NCI-H146 treated with DMSO at 0.1 percent for 48 hours (cell line): ENCODE data around the gene GKAP1.
"Not testable (repeated sequence)": the region's sequence is repeated elsewhere in the genome, so short reads cannot be mapped to it uniquely, and the experiment has no call there.

Source experiments
- DNase-seq: peaks from one replicate; lab custom pipeline; 2025; ENCODE audit not compliant: unreplicated experiment; lab: John Stamatoyannopoulos, UW

The GKAP1 gene

DNA sequence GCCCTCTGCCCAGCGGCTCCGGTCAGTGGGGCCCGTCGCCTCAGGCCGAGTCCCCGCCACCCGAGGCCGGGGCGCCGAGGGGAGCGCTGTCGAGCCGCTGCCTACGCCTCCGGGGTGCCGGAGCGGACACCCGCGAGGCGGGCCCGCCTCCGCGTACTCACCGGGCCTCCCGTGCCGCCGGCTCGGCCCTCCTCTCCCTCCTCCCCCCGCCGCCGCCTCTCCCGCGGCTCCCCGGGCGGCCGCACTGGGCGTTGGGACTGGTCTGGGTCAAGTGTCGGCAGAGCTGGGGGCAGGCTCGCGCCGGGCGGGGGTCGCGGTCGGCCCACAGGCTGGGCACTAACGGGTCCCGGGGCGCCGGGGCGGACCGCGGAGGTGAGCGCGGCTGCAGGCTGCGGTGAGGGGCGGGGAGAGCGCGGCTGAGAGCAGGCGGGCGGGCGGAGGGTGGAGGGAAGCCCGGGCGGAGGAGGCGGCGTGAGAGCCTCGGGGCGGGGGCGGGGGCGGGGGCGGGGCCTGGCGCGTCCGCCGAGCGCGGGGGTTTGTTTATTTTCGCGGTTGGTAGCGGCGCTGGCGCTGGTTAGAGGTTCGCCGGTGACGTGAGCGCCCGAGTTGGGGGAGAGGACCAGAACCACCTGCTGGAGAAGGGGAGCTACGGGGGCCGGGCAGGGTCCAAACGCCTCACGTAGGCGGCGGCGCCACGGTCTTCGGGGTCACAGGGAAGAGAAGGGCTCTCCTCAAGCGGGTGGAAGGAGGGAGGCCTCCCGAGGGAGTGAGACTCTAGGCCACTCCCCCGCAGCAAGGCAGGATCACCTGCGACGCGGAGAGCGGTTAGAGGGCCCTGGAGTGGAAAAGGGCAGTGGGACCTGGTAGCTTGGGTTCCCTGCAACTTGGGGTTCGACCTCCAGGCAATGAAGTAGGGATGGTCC is at the start of gene GKAP1:
Gene GKAP1 (minus strand): TSS at position 414 of the 923 bp plus-strand sequence. CDS start 11,252 bp downstream, outside the sequence.
- DNase-seq = peak; percentile 56

DNA sequence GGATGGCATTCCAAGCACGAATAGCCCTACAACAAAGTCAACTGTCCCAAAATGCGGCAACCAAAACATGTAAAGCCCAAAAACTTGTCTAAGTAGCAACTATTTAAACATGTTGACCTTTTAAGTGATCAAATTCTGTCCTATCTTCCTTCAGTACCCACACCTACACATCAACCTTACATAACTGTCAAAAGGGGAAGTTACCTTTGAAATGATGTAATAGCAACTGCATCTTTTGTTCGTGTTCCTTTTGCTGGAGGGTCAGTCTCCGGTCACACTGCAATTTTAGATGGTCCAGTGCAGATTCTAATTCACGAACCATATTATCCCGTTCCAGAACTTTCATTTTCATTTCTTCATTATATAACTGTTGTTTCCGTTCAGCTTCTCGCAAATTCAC is 32.3 kb upstream of the GKAP1 start:
- not testable (repeated sequence) for DNase-seq

DNA sequence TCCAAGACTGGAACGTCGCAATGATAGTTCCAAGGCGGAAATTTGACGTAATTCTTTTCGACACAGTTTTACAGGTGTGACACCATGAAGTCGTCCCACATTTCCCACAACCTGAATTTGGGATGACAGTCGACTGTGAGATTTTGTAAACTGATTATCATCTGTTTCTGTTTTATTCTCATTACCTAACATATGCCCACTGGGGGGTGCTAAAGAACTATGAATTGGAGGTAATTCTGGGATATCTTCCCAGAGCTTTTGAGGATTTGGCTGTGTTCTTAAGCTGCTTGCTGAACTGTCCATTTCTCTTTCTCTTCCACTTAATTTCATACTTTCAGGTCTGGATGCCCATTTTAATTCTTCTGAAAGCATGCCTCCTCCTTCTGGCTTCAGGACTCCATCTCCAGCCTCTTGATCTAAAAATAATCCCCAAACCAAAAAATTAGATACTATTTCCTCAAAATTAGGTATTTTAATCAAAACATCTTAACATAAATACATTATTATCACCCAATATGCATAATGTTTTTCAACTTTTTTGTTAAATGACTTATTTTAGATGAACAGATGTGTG is 19.6 kb upstream of the GKAP1 start:
- not testable (repeated sequence) for DNase-seq

GRCh38 chr9:83830426-83831071 is 13.0 kb upstream of the GKAP1 start:
- not testable (repeated sequence) for DNase-seq

DNA sequence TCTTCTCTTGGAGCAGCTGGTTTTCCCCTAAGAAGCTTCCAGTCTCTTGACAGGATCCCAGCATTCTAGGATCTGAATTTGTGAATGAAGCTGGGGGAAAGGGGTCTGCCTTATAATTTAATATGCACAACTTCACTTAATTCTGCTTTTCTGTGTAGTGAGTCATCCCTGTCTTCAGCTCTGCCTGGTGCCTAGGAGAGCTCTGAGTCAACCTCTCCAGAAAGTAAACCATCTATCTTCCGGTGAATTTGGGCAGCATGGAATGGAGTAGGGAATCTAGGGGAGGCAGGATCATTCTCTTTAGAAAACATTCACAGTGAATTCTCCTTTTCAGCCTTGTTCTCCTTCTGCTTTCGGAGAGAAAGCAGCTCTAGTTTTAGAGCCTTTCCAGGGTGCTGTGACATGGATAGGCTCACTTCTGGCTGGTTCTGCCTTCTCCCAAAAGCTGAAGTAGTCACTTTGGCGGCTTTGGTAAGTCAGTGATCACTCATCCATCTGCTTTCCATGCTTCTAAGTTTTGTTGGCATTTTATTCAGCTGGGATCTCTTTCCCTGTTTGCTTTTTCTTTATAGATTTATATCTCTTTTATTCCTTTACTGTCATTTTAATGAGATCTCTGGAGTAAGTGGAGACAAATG is 7.5 kb upstream of the GKAP1 start:
- DNase-seq = not testable (repeated sequence)

GRCh38 chr9:83817011-83817355 is 586 bp downstream of the GKAP1 start:
- DNase-seq = not testable (repeated sequence)

GRCh38 chr9:83815120-83815519 is 2.4 kb downstream of the GKAP1 start:
- DNase-seq = not testable (repeated sequence)

DNA sequence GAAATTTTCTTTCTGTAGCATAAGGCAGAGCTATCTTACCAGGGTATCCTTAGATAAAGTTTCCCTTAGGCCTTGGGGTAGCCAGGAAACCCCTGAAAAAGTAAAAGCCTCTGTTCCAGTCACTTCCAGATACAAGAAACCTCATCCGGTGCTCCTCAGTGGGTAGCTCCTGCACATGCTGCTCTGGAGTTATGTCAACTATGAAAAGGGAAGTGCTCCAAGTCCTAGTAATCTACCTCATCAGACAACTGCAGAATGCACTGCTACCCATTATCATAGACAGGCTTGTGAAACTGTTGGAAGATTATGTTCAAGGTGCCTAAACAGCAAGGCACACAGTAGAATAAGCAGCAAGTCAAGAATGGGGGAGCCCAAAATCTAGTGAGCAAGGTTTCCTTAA is 8.4 kb downstream of the GKAP1 start:
- DNase-seq = not testable (repeated sequence)

GRCh38 chr9:83804454-83804853 is 13.1 kb downstream of the GKAP1 start:
- DNase-seq = not testable (repeated sequence)

GRCh38 chr9:83803941-83804340 is 13.6 kb downstream of the GKAP1 start:
- not testable (repeated sequence) for DNase-seq

- DNase-seq = no peak
These were observed 17.1 kb downstream of the GKAP1 start for GRCh38 chr9:83800236-83801033.

- no peak for DNase-seq
These were observed 23.5 kb downstream of the GKAP1 start for GRCh38 chr9:83794051-83794450.

DNA sequence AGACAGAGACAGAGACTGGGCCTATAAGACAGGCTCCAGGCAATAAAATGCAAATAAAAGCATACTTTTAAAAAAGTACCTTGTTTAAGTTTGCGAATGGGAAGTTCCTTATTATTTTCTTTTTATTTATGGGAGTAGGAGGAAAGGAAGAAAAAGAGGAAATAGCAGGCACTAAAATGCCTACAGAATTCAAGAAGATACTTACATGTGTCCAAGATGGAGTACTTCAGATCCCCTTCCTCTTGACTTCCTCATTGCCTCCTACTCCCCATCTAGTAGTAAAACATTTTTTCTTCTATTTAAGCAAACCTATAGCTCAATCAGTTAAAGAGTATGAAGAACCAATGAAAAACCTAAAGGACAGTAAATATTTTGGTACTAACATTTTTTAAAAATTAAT is 24.8 kb downstream of the GKAP1 start:
- no peak for DNase-seq

- no peak for DNase-seq
These were observed 39.4 kb downstream of the GKAP1 start for GRCh38 chr9:83778164-83778563.

DNA sequence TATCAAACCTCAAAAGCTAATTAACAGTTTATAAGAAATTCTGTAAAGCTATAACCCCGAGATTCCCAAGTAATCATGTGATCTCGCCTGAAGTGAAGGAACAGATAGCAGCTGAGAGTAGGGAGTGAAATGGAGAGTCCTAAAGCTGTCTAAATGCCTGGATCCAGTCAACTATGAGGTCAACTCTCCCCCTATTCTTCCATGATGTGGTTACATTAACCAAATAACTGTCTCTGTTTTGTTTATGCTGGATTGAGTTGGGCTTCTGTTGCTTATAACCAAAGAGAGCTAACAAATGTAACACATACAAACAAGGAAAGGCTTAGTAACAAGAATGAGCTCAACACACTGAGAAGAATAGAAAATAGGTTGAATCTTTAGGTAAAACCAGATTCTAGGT is 41.6 kb downstream of the GKAP1 start:
- DNase-seq = no peak

- DNase-seq = no peak
These were observed 44.7 kb downstream of the GKAP1 start for GRCh38 chr9:83772860-83773259.

GRCh38 chr9:83765376-83765775 is 52.2 kb downstream of the GKAP1 start:
- DNase-seq = no peak

GRCh38 chr9:83754383-83754977 is 63.1 kb downstream of the GKAP1 start:
- DNase-seq = no peak

DNA sequence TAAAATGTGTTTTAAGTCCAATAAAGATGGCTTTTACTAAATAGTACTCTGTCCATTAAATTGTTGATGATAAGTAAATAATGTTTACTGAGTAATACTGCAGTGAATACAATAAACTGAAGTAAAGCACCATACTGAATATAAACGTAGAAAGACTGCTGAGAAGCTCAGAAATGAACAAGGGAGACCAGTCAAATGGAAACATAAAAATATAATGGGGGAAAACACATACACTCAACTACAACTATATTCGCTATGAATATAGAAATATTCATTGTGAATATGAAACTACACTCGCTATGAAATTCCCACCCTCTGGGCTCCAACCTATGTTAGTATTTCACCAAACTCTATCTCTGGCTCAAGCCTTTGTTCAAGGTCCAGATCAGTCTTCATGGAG is 67.9 kb downstream of the GKAP1 start:
- no peak for DNase-seq

- no peak for DNase-seq
These were observed 73.4 kb downstream of the GKAP1 start for GRCh38 chr9:83744206-83744605.
